GM19238 (cell line): ENCODE data around the gene NBPF1.
"Not testable (repeated sequence)": the region's sequence is repeated elsewhere in the genome, so short reads cannot be mapped to it uniquely, and the experiment has no call there.

ENCODE experiments used
- DNase-seq: peaks from one replicate; pipeline ENCODE4 v3.0.0; 2011; ENCODE audit warnings: low spot score; ENCODE audit not compliant: insufficient read length

Gene NBPF1

DNA sequence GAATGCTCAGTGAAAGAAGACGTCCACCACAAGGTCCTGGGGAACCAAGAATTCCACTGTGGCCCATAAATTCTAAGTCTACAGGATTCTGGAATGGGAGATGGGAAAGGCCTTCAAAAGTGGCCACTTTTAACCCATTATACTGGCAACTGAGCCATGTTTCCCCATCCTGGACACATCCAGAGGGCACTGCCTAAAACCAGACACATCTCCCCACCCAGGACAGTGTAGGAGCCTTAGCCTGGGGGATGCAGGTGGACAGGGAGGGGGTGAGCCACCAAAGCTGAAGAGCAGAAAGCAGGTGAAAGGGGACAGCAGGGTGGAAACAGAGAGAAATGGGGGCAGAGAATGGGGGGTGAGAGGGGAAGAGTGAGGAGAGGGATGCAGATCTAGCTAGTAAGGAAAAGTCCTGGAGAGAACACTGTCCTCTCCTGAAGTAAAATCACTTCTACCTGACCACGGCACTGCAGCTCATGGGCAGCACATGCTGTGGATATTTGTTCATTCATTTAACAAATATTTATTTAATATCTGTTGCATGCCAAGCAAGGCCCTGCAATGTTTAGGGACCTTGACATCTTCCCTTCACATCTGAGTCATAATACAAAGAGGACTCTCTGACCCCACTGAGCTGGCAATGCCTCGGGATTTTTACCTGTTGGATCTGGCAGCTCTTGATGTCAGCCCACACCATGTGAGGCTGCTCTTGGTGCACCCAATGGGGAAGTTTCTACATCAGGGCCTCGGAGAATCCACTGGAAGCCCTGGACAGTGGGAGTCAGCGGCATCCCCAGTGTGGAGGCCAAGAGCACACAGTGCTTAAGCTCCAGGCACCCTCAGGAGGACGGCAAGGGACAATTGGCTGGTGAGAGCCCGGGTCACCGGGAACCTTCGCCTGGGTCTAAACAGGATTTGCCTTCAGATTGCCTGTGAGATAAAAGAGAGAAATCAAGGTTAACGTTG, 5.2 kb downstream of the NBPF1 start:
- not testable (repeated sequence) for DNase-seq

DNA sequence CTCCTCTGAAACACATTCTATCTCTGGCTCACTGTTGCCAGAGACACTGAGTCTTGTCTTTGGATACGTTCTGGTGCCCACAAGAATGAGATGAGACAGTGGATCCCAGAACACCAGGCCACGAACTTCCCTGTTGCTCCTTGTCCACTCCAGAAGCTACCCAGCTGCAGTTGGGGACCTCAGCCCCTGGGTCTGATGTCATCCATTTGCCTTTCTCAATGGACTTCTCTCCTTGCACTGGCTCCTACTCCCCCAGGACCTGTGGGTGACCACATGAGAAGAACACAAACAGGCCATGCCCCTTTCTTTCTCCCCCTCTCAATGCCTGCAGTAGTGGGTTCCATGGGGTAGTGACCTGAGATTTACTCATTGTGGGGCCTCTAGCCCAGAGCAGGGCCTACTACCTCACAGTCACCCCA, 5.9 kb downstream of the NBPF1 start:
- DNase-seq: no peak

DNA sequence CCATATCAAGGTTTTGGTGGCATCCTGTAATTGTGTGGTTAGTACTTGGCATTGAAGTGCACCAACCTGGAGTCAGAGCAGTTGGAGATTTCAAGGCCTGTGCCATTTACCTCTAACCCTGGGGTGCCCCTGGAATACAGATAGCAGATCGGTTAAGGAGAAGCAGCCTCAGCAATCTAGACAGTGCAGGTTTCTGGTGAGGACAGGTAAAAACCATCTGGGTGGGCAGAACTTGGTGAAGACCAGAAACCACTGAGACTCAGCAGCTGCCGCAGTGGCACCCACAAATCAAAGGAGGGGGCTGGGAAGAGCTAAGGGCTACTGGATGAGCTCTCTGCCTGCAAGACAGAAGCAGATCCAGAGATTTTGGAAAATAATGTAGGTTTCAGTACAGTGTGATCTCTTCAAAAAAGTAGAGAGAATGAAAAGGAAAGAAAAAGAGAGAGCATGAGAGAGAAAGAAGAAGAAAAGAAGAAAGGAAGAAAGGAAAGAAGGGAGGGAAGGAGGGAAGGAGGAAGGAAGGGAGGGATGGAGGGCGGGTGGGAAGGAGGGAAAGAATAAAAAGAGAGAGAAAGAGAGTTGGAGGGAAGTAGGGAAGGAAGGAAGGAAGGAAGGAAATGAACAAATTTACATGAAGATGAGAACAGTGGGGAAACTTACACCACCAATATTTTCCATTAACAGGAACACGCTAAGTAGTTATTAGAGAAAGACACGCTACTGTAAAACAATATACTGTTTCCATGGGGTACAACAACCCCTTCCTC, 6.5 kb downstream of the NBPF1 start:
- DNase-seq: not testable (repeated sequence)

DNA sequence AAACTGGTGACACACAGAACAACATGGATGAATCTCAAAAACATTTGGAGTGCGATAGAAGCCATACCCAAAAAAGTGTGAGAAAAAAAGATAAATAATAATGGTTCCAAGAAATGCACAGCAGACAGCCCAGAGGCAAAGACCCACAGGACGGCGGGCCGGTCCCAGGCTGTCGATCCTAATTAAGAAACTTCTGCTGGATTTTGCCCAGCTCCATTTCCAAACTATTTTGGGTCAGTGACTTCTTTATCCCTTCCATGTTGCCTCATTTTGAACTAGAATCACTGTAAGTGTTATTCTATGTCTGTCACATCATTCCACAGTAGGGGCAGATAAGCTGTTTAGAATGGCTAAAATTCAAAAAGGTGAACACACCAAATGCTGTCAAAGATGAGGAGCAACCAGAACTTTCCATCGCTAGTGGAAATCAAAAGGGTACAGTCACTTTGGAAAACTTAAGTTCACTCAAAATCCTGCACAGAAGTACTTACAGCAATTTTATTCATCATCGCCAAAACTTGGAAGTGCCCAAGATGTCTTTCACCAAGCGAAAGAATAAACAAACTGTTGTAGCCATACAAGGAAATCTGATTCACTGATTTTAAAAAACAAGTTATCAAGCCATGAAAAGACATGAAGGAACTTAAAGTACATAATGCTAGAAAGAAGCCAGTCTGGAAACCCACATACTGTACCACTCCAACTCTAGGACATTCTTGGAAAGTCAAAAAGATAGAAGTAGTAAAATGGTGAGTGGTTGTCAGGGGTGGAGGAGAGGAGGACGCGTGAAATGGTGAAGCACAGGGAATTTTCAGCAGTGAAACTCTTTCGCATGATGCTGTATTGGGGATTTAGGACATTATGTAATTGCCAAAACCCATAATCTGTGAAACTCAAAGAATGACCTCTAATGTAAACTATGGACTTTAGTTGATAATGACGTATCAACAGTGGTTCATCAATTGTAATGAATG, 7.5 kb downstream of the NBPF1 start:
- no peak for DNase-seq

DNA sequence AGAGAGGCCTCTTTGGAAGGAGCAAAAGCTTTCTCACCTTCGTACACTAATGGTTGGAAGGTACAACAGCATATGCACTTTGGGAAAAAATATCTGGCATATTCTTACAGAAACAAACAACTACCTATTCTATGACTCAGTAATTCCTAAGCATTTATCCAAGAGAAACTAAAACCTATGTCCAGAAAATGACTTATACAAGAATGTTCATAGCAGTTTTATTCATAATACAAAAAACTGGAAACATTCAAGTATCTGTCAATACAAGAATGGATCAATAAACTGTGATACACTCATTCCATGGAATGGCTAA, 8.2 kb downstream of the NBPF1 start:
- DNase-seq: no peak

DNA sequence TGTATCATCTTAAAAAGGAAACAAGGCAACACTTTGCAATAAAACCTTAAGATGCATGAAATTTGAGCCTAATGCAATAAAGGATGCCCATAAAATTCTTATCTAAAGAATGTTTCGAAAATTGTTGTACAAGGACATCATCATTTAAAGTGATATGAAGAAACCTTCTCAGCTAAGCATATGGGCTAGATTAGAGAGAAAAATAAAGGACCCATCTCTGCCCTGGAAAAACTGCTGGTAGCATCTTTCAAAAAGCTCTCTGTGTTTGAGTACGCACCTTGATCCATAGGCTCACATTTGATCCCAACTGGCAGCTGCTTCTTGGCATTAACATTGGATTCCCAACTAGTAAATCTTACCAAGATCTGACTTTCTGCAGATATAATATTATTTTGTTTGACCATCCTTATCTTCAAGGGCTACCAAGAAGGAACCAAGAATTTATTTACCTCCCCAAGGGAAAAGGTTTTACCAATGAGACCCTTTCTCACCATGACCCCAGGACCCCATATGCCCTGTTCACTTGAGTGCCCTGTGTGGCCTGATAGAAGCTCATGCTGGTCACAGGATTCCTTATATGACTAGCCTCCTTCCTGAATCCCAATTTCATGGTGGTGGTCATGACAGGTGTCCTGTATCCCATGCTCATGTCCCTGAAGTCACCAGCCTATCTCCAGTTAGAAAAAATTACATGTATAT, 8.7 kb downstream of the NBPF1 start:
- DNase-seq: not testable (repeated sequence)

DNA sequence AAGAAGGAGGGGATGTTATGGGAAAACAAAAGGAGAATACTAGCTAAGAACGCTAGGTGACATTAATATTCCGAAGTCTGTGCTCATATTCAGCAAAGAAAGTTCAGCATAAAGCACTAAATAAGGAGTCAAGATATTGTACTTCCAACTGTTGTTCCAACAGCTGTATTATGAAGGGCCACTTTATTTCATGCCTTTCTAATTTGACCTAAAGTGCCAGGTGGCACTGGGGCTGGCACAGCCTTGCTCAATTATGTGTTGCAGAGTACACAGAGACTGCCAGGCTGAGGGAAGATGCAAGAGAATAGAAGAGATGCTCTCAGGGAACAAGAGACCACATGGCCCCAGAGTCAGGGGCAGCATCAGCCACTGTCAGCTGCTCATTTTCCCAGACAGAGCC, 9.7 kb downstream of the NBPF1 start:
- DNase-seq: not testable (repeated sequence)

DNA sequence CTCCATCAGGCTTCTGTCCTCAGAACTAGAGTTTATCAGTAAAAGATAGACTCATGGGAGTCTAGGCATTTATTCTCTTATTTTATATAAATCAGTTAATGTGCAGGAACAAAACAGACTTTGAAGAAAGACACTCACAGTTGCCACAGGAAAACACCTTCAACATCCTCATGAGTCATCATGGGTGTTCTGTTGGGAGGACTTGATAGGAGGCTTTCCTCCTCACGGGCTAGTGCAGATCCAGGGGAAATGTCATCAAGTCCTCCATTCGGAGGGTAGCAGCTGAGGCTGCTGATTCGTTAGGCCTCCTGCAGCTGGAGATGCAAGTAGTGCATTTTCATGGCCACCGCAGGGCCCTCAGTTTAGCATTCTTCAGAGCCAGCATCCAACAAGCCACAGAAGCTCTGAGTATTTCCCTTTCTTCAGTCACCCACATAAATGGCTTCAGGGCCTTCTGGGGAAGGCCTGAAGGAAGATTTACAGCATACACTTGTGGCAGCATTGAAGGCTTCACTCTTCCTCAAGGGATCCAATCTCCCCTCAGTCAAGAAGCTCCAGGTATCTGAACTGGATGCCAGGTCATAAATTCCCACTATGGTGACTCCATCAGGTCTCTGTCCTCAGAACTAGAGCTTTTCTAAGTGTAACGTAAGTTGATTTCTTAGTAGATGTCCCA, 10.9 kb downstream of the NBPF1 start:
- DNase-seq: not testable (repeated sequence)

DNA sequence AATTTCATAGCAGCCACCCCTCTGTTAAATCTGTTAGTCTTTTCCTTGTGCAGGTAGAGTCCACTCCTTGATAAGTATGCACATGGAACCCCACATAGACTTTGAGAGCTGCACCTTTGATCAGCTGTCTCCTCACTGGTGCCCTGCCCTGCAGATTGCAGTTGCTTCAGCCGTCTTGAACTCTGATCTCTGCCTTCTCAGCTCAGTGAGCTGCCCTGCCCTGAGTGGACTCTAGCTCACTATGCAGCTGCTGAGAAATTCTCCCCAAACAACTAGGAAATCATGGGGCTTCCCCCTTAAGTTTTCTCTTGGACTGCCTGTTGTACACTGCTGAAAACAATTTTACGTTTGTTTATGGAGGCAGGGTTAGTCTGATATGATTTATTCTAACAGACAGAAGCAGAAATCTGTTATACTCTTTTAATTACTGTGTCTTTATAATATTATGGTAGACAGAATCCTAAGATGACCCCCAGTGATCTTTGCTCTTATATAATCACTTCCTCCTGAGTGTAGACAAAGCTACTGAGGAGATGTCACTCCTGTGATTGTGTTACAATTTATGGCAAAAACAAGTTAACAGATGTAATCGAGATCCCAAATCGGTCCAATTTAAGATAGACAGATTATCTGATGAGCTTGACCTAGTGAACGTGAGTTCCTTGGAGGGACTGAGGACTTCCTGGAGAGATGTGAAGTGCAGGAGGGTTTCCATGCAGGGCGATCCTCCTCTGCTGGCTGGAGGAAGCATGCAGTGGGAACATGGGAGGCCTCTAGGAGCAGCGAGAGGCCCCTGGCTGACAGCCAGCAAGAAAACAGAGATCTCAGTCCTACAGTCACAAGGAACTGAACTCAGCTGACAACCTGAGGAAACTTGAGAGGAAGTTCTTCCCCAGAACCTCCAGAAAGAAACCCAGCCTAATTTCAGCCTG, 12.2 kb downstream of the NBPF1 start:
- not testable (repeated sequence) for DNase-seq

DNA sequence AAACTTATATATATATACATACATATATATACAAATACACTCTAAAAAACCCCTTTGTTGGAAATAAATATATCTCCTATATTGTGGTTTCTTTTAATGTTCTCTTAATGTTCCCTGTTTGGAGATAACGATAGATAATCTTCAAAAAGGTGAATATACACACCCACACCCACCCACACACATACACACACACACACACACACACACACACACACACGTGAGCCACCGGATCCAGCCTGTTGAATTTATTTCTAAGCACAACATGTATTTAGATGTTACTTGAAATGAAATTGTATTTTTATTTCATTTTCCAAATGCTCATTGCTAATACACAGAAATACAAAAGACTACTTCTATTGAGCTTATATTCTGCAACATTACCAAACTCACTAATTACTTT, 14.0 kb downstream of the NBPF1 start:
- DNase-seq: not testable (repeated sequence)

DNA sequence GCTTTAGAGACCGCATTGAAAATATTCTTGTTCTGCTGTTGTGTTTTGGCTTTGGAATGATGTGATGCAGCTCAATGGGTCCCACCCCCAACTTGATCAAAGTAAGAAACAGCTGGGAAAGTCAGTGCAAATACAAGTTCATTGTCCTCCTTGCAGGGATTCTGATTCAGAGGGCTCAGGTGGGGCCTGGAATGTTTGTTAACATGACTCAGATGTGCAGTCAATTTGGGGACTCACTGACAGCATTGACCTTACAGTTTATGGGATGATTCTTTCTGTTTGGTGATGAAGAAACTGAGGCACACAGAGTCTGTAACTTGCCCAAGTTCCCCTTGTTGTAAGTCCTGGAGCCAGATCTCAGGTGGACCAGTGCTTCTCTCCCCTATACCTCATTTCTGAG, 18.1 kb downstream of the NBPF1 start:
- DNase-seq: not testable (repeated sequence)

DNA sequence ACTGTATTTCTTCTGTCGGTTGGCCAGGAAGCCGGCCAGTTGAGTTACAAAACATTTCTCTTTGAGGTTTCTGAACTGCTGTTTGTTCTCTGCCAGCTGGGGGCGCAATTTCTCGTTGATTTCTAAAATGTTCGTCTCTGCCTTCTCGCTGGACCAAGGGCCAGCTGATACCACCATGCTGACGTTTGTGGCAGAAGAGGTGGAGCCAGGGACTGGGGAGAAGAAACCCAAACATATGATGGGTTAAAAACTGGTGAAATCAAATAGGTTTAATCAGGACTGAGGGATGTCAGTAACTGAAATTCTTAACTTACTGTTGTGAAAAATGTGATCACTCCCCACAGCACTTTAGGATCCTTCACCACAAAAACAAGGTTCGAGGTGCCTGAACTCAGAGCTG, 21.5 kb downstream of the NBPF1 start:
- not testable (repeated sequence) for DNase-seq

DNA sequence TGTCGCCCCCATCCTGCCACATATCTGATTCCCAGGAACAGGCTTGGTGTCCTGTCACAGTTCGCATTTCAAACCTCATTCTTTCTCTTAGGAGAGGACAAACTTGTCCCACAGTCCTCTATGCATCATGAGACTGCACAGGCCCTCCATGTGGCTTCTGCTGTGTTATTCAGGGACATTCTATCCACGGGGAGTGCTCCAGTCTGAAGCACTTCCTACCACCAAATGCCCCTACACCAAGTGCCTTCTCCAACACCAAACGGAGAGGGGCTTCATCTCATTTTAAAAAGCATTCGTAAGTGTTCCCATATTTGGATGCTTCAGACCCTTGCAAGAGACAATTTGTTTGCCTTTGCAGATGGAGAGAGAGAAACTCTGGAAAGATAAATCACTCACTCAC, 25.3 kb downstream of the NBPF1 start:
- DNase-seq: not testable (repeated sequence)

DNA sequence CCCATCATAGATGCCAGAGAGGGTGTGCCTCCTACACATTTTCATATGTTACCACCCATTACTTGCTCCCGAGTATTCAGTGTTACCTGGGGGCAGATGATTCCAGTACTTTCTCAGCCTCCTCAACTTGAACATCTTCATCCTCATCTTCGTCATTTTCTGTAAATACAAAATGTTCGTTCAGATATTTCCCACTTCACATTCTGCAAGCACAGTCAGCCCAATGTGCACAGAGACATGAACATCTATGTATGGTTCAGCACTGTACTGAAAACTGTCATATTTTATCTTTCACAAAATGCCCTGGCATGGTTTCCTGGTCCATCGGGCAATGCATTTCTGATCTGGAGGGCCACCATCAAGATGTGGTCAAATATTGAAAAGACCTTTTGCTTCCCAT, 25.7 kb downstream of the NBPF1 start:
- DNase-seq: not testable (repeated sequence)

DNA sequence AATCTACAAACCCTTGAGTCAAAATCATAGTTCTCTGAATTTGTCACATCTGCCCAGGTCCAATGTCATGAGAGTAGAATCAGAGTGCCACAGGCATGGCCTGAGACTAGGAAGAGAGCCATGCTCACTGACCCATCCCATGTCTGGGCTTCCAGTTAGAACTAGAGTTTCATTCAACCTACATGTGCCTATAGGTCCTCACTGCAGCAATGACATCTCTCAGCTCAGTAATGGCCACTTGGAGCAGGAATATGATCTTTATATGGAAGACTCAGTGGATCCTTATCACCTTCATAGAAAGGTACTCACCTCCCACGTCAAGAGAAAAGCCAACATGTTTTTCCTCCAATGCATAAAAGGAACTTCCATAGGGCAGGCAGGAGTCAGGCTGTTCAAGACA, 48.0 kb downstream of the NBPF1 start:
- DNase-seq: not testable (repeated sequence)

DNA sequence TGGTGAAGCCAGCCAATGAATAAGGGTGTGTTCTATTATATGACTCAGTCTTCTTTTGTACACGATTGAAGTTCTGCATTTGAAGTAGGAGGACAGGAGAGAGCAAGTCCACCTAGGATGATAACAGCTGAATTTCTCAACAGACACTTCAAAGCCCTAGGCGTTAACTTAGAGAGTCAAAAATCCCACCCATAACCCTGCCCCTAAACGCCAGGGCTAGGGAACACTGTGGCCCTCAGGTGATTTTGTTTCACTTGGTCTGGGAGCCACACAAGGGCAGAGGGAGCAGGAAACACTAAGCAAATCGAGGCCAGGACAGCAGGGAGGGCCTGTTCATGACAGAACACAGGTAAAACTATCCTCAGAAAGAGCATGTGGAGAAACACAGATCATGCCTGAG, 52.3 kb downstream of the NBPF1 start:
- not testable (repeated sequence) for DNase-seq

DNA sequence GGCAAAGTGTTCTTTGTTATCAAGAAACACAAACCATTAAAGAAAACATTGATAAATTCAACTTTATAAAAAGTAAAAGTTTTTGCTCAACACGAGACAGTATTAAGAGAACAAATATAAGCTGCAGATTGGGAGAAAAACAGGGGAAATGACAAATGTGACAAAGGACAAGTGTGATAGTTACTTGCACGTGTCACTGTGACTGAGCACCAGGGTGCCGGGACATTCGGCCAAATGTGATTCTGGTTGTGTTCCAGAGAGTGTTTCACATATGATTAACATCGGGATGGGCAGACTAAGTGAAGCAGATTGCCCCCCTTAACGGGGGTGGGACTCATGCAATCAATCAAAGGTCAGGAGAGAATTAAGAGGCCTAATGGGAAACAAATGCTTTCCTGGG, 52.9 kb downstream of the NBPF1 start:
- DNase-seq: not testable (repeated sequence)

DNA sequence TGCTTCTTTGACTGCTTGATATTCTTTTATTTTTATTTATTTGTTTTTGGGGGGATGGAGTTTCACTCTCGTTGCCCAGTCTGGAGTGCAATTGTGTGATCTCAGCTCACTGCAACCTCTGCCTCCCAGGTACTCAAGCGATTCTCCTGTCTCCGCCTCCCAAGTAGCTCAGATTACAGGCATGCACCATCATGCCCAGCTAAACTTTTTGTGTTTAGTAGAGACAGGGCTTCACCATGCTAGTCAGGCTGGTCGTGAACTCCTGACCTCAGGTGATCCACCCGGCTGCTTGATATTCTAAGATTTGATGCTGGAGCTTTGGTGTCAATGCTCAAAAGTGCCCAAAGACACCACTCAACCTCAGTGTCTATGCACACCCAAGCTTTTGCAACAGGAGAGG, 53.7 kb downstream of the NBPF1 start:
- DNase-seq: not testable (repeated sequence)

DNA sequence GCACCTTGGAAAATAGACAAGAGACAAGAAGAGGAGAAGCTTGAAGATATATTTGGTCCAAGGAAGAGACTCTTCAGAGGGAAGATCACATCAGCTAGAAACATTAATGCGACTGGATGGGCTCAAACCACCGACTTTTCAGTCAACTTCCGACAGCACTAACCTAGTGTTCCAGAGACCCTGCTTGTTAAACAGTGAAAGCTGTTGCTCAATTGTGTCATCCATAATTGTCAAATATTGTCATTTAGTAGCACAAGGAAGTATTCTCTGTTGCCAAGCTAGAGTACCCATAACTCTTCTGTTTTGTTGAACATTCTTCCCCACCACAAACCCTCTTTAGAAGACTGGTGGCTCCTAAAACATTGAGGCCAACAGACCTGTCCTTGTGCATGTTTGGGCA, 56.3 kb downstream of the NBPF1 start:
- not testable (repeated sequence) for DNase-seq
